Stimulated activated naive B cell treated with anti-CD40 and anti-IgM and Interleukin-4, amounts not matched to agents 10 μg/mL and 1 μg/mL and 100 μg/mL, for 72 hours (primary cell): Measurements from ENCODE around the gene ZNF28.
"Not testable (repeated sequence)": the region's sequence is repeated elsewhere in the genome, so short reads cannot be mapped to it uniquely, and the experiment has no call there.

Experiments used
- ATAC-seq, 2 donors: fragments of 150-1000 bp; cut with Tn5 transposase; replicated peaks; 2 replicates each; pipeline ENCODE4 v1.10.0; 2021; ENCODE audit warnings: moderate library complexity in 1 of 2
- DNase-seq: peaks from one replicate; pipeline ENCODE4 v3.0.0; 2021
- H3K27ac Mint-ChIP-seq: one replicate; pipeline ENCODE4 v1.8.0; 2022; ENCODE audit warnings: mild to moderate bottlenecking, mixed read lengths
- H3K27me3 Mint-ChIP-seq, 2 donors: one replicate each; pipeline ENCODE4 v1.8.0; 2022; ENCODE audit warnings: mixed read lengths in 2 of 2
- H3K36me3 Mint-ChIP-seq, 2 donors: one replicate each; pipeline ENCODE4 v1.8.0; 2022; ENCODE audit warnings: mixed read lengths in 2 of 2, mild to moderate bottlenecking in 1 of 2
- H3K4me1 Mint-ChIP-seq, 2 donors: one replicate each; pipeline ENCODE4 v1.8.0; 2022; ENCODE audit warnings: mixed read lengths in 2 of 2, mild to moderate bottlenecking in 1 of 2
- H3K4me3 Mint-ChIP-seq, 2 donors: one replicate each; pipeline ENCODE4 v1.8.0; 2022; ENCODE audit warnings: mild to moderate bottlenecking in 2 of 2, mixed read lengths in 2 of 2, moderate library complexity in 1 of 2
- H3K9me3 Mint-ChIP-seq, 2 donors: one replicate each; pipeline ENCODE4 v1.8.0; 2022; ENCODE audit warnings: mixed read lengths in 2 of 2, mild to moderate bottlenecking in 1 of 2

The ZNF28 gene

DNA sequence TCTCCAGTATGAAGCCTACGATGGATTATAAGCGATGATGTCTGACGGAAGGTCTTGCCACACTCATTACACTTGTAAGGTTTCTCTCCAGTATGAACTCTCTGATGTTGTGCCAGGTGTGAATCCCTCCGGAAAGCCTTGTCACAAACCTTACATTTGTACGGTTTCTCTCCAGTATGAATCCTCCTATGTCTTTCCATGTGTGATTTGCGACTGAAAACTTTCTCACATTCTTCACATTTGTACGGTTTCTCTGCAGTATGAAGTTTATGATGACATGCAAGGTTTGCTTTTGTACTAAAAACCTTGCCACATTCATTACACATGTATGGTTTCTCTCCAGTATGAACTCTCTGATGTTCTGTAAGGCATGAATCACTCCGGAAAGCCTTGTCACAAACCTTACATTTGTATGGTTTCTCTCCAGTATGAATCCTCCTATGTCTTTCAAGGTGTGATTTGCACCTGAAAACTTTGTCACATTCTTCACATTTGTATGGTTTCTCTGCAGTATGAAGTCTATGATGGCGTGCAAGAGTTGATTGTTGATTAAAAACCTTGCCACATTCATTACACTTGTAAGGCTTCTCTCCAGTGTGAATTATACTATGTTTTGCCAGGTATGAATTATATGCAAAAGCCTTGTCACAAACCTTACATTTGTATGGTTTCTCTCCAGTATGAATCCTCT is 21.3 kb downstream of the ZNF28 start:
- H3K36me3 Mint-ChIP-seq, result peaks cover 81 to 90% of the 10 kb centered on the region in 2 donors
- H3K27me3 Mint-ChIP-seq, result not testable (repeated sequence)

GRCh38 chr19:52789440-52789839 is 32.0 kb downstream of the ZNF28 start:
- Mint-ChIP-seq H3K4me1 (peaks cover 14 to 30% of the 10 kb centered on the region in 2 donors), H3K27me3 (peaks cover 5 to 7% of the 10 kb centered on the region in 2 donors), H3K9me3 (peaks cover 3 to 11% of the 10 kb centered on the region in 2 donors), H3K36me3 (peaks cover 4 to 25% of the 10 kb centered on the region in 2 donors), H3K4me3 (no peak overlapping the region), H3K27ac (no peak overlapping the region)
- ATAC-seq, result no peak
- no peak for DNase-seq

More for the DNA sequence above, 21.3 kb downstream of the ZNF28 start:
- ATAC-seq, H3K4me3 Mint-ChIP-seq, H3K4me1 Mint-ChIP-seq, DNase-seq, H3K27ac Mint-ChIP-seq: not testable (repeated sequence)
- H3K9me3 Mint-ChIP-seq, result peaks cover 42 to 46% of the 10 kb centered on the region in 2 donors

- H3K4me1 Mint-ChIP-seq, result peaks cover 21 to 47% of the 10 kb centered on the region in 2 donors
- H3K27ac Mint-ChIP-seq, result peak within 1 kb of the TSS; percentile 96
- ATAC-seq (peak; percentile 99), DNase-seq (peak; percentile 73)
- peaks cover 14 to 31% of the 10 kb centered on the region in 2 donors for H3K36me3 Mint-ChIP-seq
- peak within 1 kb of the TSS; percentile 84 to 85 for H3K4me3 Mint-ChIP-seq
- H3K9me3 Mint-ChIP-seq, H3K27me3 Mint-ChIP-seq: not testable (repeated sequence)
Measured at GRCh38 chr19:52786464-52787354, 34.7 kb downstream of the ZNF28 start, which contains the start of gene ZNF600. Gene ZNF600, minus strand, starts transcription at chr19:52786791. Its CDS starts 7,903 bp downstream, at chr19:52778888.

GRCh38 chr19:52786078-52786463 is 35.4 kb downstream of the ZNF28 start:
- peak overlapping the region; percentile 96 for H3K27ac Mint-ChIP-seq
- H3K27me3 Mint-ChIP-seq, result peaks cover 0 to 2% of the 10 kb centered on the region in 2 donors
- peaks cover 4 to 5% of the 10 kb centered on the region in 2 donors for H3K9me3 Mint-ChIP-seq
- ATAC-seq, result peak; percentile 34 to 39
- peak overlapping the region; percentile 84 to 85 for H3K4me3 Mint-ChIP-seq
- no peak for DNase-seq
- H3K4me1 Mint-ChIP-seq, result peaks cover 21 to 47% of the 10 kb centered on the region in 2 donors
- peaks cover 15 to 37% of the 10 kb centered on the region in 2 donors for H3K36me3 Mint-ChIP-seq

- Mint-ChIP-seq H3K27ac (peak overlapping the region; percentile 96), H3K27me3 (no peaks in the 10 kb centered on the region), H3K9me3 (peaks cover 4 to 5% of the 10 kb centered on the region in 2 donors), H3K4me1 (peaks cover 21 to 47% of the 10 kb centered on the region in 2 donors), H3K36me3 (peaks cover 17 to 41% of the 10 kb centered on the region in 2 donors), H3K4me3 (peak overlapping the region; percentile 84 to 85)
- ATAC-seq (no peak), DNase-seq (no peak)
Measured at GRCh38 chr19:52785506-52785905, 35.9 kb downstream of the ZNF28 start.

- not testable (repeated sequence) for H3K27me3 Mint-ChIP-seq, H3K9me3 Mint-ChIP-seq, H3K4me3 Mint-ChIP-seq, H3K27ac Mint-ChIP-seq, ATAC-seq, DNase-seq
- Mint-ChIP-seq H3K4me1 (peaks cover 39 to 65% of the 10 kb centered on the region in 2 donors), H3K36me3 (peaks cover 38 to 68% of the 10 kb centered on the region in 2 donors)
Measured at GRCh38 chr19:52782864-52783263, 38.6 kb downstream of the ZNF28 start.

GRCh38 chr19:52778811-52779210 is 42.6 kb downstream of the ZNF28 start:
- Mint-ChIP-seq H3K4me1 (peaks cover 21 to 30% of the 10 kb centered on the region in 2 donors), H3K27ac (peak overlapping the region; percentile 85), H3K9me3 (peaks cover 4 to 6% of the 10 kb centered on the region in 2 donors), H3K4me3 (no peak overlapping the region), H3K27me3 (no peaks in the 10 kb centered on the region), H3K36me3 (peaks cover 57 to 82% of the 10 kb centered on the region in 2 donors)
- peak; percentile 15 for DNase-seq
- peak; percentile 70 to 84 for ATAC-seq

- peaks cover 6 to 17% of the 10 kb centered on the region in 2 donors for H3K36me3 Mint-ChIP-seq
- H3K4me3 Mint-ChIP-seq, H3K27ac Mint-ChIP-seq, H3K9me3 Mint-ChIP-seq, H3K27me3 Mint-ChIP-seq, H3K4me1 Mint-ChIP-seq, ATAC-seq, DNase-seq: not testable (repeated sequence)
Measured at GRCh38 chr19:52756447-52756846, 65.0 kb downstream of the ZNF28 start.

- no peaks in the 10 kb centered on the region for H3K36me3 Mint-ChIP-seq
- H3K9me3 Mint-ChIP-seq, result no peaks in the 10 kb centered on the region
- peaks cover 0 to 2% of the 10 kb centered on the region in 2 donors for H3K27me3 Mint-ChIP-seq
- no peak overlapping the region for H3K27ac Mint-ChIP-seq
- no peak for DNase-seq
- H3K4me1 Mint-ChIP-seq, result no peaks in the 10 kb centered on the region
- no peak overlapping the region for H3K4me3 Mint-ChIP-seq
- no peak for ATAC-seq
Measured at GRCh38 chr19:52749780-52750179, 71.7 kb downstream of the ZNF28 start.

- Mint-ChIP-seq H3K4me3 (no peak overlapping the region), H3K9me3 (no peaks in the 10 kb centered on the region), H3K36me3 (no peaks in the 10 kb centered on the region), H3K27me3 (peaks cover 0 to 3% of the 10 kb centered on the region in 2 donors), H3K27ac (no peak overlapping the region), H3K4me1 (no peaks in the 10 kb centered on the region)
- DNase-seq (no peak), ATAC-seq (peak in 1 of 2 donors; percentile 51)
Measured at GRCh38 chr19:52748336-52748950, 73.0 kb downstream of the ZNF28 start.
